PC-9 (cell line): ENCODE data around the gene SIT1. TPM values are rescaled to one million over a fixed set of nuclear protein-coding genes. Genes with fewer than 3 reads are reported as not detected.

ENCODE experiments used
- BruUV-seq: library from RNA; stranded (reverse); fragments of 400-500 nt; replicated peaks from 2 replicates; lab custom pipeline; 2021; lab: Mats Ljungman, UMichigan
- CTCF ChIA-PET: fragments of 300-600 bp; sonication (Branson Sonifier 250); formaldehyde crosslinking; loops from one replicate; lab custom pipeline; 2022; ENCODE audit warnings: antibody characterized with exemption; lab: Charles Lee
- POLR2A ChIA-PET: fragments of 300-600 bp; sonication (Branson Sonifier 250); formaldehyde crosslinking; loops from one replicate; lab custom pipeline; 2022; ENCODE audit warnings: antibody characterized with exemption; ENCODE audit not compliant: unreplicated experiment; lab: Charles Lee
- DNase-seq, 2 experiments: peaks; one replicate each; pipeline versions ENCODE4 v3.0.0 to v3.0.0-alpha.2; 2015 to 2022; ENCODE audit warnings: mixed read lengths in 1 of 2
- H2AFZ ChIP-seq: fragments of 200-600 bp; sonication (generic); 2 replicates; pipeline ENCODE4 v1.8.1; 2017; ENCODE audit warnings: antibody characterized with exemption
- H3F3A ChIP-seq: fragments of 200-600 bp; sonication (generic); 2 replicates; pipeline ENCODE4 v1.8.1; 2017; ENCODE audit warnings: antibody characterized with exemption, mild to moderate bottlenecking, low read depth; ENCODE audit not compliant: insufficient read depth
- H3K27ac ChIP-seq: fragments of 200-600 bp; sonication (generic); 2 replicates; pipeline ENCODE4 v1.6.1; 2016; ENCODE audit warnings: mixed run types
- H3K27me3 ChIP-seq: fragments of 200-600 bp; sonication (generic); 2 replicates; pipeline ENCODE4 v1.6.1; 2016; ENCODE audit warnings: low read depth, mixed run types; ENCODE audit not compliant: insufficient read depth
- H3K36me3 ChIP-seq: fragments of 200-600 bp; sonication (generic); 2 replicates; pipeline ENCODE4 v1.6.1; 2016; ENCODE audit warnings: low read depth, mixed run types
- H3K4me1 ChIP-seq: fragments of 200-600 bp; sonication (generic); replicated peaks from 2 replicates; pipeline ENCODE4 v1.6.1; 2016; ENCODE audit warnings: mixed run types; ENCODE audit not compliant: insufficient read depth
- H3K4me2 ChIP-seq: fragments of 200-600 bp; sonication (generic); 2 replicates; pipeline ENCODE4 v1.6.1; 2017; ENCODE audit warnings: mixed run types
- H3K4me3 ChIP-seq: fragments of 200-600 bp; sonication (generic); 2 replicates; pipeline ENCODE4 v1.6.1; 2016; ENCODE audit warnings: mixed run types
- H3K79me2 ChIP-seq: fragments of 200-600 bp; sonication (generic); 2 replicates; pipeline ENCODE4 v1.6.1; 2017; ENCODE audit warnings: low read depth, mixed run types
- H3K9me2 ChIP-seq: fragments of 200-600 bp; sonication (generic); 2 replicates; pipeline ENCODE4 v1.8.1; 2017; ENCODE audit warnings: mild to moderate bottlenecking; ENCODE audit not compliant: insufficient read depth
- H3K9me3 ChIP-seq: fragments of 200-600 bp; sonication (generic); 2 replicates; pipeline ENCODE4 v1.8.1; 2016; ENCODE audit warnings: low read depth; ENCODE audit not compliant: insufficient read depth
- H4K20me1 ChIP-seq: fragments of 200-600 bp; sonication (generic); 2 replicates; pipeline ENCODE4 v1.8.1; 2017; ENCODE audit not compliant: insufficient read depth
- EZH2 ChIP-seq: fragments of 200-600 bp; sonication (generic); IDR thresholded peaks from 2 replicates; pipeline ENCODE4 v1.8.0; 2017; ENCODE audit warnings: antibody characterized with exemption, low read depth
- intact Hi-C: fragments of 100-400 bp; cut with micrococcal nuclease; formaldehyde crosslinking; loops from one replicate; pipeline ENCODE4 v1.10.0; 2022; ENCODE audit not compliant: unreplicated experiment
- total RNA-seq: library from RNA; stranded (reverse); gene quantifications from 2 replicates; pipeline ENCODE4 v1.2.3, GENCODE V29; 2021
- TF ChIP-seq, protein P1 (sequence below): fragments of 200-600 bp; sonication (generic); conservative IDR thresholded peaks from 2 replicates; pipeline ENCODE4 v1.6.1; 2017; ENCODE audit warnings: mixed run types, antibody characterized with exemption, mild to moderate bottlenecking, moderate library complexity

The SIT1 gene
- total RNA-seq, 1 experiment from 2014 or later = not detected

DNA sequence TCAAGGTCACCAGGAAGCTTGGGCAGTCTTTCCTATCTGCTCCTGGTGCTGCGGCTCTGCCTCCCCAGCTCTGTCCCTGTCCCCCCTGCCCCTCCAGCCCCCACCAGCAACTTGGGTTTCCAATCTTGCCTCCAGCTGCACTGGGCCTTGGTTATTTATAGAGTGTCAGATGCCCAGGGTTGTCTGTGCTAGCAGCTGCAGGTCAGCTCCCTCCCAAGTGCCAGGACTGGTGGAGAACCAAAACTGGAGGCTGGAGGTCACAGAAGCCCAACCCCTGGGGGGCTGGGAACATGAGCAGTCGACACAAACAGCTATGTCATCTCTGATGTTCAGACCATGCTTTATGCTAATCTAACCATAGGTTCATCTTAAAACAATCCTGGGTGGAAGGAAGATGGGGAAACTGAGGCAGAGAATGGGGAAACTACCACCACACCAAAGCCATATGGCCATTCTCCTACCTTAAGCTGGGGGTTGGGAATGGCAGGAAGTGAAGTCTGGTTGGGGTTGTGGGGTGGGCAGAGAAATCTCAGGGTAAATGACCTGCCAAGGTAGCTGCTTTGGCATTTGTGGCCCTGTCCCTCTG, 37.3 kb upstream of the SIT1 start:
- CTCF ChIA-PET = no interaction called here
- H3F3A ChIP-seq = peaks cover 14% of the 10 kb centered on the region; the same call in 1 of the 2 replicates
- no peak for TF ChIP-seq EZH2
- TF ChIP-seq, protein P1, sequence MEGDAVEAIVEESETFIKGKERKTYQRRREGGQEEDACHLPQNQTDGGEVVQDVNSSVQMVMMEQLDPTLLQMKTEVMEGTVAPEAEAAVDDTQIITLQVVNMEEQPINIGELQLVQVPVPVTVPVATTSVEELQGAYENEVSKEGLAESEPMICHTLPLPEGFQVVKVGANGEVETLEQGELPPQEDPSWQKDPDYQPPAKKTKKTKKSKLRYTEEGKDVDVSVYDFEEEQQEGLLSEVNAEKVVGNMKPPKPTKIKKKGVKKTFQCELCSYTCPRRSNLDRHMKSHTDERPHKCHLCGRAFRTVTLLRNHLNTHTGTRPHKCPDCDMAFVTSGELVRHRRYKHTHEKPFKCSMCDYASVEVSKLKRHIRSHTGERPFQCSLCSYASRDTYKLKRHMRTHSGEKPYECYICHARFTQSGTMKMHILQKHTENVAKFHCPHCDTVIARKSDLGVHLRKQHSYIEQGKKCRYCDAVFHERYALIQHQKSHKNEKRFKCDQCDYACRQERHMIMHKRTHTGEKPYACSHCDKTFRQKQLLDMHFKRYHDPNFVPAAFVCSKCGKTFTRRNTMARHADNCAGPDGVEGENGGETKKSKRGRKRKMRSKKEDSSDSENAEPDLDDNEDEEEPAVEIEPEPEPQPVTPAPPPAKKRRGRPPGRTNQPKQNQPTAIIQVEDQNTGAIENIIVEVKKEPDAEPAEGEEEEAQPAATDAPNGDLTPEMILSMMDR = no peak
- no peak for DNase-seq
- H4K20me1 ChIP-seq = no peaks in the 10 kb centered on the region
- no peaks in the 10 kb centered on the region for H3K27me3 ChIP-seq
- H3K79me2 ChIP-seq = no peaks in the 10 kb centered on the region
- H3K4me1 ChIP-seq = peaks cover 21% of the 10 kb centered on the region
- intact Hi-C loops = no loop called here
- H2AFZ ChIP-seq = no peak overlapping the region
- H3K9me3 ChIP-seq = no peaks in the 10 kb centered on the region
- POLR2A ChIA-PET = interaction anchor here (0.6 kb wide), 1 partner anchor 9 kb away, joined by 4 read pairs; no protein-coding TSS in a partner anchor
- H3K27ac ChIP-seq = 0 out of 2 replicates have a peak overlapping the region, but pooled peaks have one; percentile 75
- H3K4me2 ChIP-seq = peak overlapping the region; percentile 74
- H3K36me3 ChIP-seq = no peaks in the 10 kb centered on the region
- H3K4me3 ChIP-seq = no peak overlapping the region
- BruUV-seq = no TSS peak
- H3K9me2 ChIP-seq = no peaks in the 10 kb centered on the region

DNA sequence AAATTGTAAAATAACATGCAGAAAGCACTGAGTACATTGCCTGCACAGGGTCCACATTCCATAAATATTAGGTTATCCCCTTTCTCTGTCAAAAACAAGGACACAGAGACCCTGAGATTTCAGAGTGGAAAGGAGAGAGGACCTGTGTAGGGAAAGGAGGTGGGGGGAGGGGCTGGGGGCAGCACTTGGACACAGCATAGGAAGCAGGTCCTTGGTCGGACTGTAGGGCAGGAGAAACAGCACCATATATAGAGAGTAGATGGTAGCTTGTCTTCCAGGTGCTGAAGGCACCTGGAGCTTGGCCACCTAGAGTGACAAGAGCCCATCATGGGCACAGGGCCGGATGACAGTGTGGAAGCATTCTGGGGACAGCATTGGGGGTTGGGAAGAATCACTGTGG, 36.6 kb upstream of the SIT1 start:
- no peaks in the 10 kb centered on the region for H3K36me3 ChIP-seq
- BruUV-seq = no TSS peak

DNA sequence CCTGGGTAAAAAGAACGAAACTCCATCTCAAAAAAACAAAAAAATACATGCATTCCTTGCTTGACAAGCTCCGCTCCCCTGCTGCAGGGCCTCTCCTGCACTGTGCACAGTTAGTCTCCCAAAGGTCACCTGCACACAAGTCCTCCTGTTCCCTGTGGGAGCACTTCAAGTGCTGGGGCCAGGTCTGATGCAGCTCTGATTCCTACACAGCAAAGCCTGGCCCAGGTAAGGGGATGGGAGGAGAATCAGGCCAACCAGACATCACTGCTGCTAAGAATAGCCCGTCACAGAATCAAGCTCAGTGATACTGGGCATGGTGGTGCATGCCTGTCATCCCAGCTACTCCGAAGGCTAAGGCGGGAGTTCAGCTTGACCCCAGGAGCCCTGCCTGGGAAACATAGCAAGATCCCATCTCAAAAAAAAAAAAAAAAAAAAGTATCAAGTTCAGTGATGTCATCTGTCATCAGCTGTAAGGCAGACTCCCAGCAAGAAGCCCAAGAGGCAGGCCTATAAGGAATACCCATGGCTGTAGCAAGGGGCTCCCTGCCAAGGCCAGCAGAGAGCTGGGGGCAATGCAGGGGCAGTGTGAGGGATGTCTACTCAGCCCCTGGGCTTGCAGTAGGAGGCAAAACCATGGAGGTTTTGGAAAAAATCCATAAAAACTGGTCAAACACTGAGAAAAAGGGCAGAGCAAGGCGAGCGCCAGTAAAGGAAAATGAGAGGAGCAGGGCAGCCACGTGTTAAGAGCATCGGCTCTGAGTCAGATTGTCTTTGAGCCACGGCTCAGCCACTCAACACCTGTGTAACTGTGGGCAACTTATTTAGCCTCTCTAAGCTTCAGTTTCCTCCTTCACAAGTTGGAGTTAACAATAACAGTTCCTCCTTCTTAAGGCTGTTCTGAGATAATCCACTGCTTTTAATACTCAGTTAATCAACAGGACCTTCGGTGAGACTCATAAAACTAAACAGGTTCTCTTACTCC, 35.8 kb upstream of the SIT1 start:
- ChIA-PET POLR2A (interaction anchor here (0.6 kb wide), 1 partner anchor 851 kb away, joined by 3 read pairs; no protein-coding TSS in a partner anchor), CTCF (no interaction called here)
- Histone ChIP-seq H3K36me3 (no peaks in the 10 kb centered on the region), H3K4me2 (no peak overlapping the region), H4K20me1 (no peaks in the 10 kb centered on the region), H2AFZ (no peak overlapping the region), H3K9me3 (no peaks in the 10 kb centered on the region), H3K79me2 (no peaks in the 10 kb centered on the region), H3K27me3 (no peaks in the 10 kb centered on the region), H3K27ac (no peak overlapping the region), H3K4me3 (no peak overlapping the region), H3K4me1 (peaks cover 21% of the 10 kb centered on the region), H3K9me2 (no peaks in the 10 kb centered on the region), H3F3A (peaks cover 14% of the 10 kb centered on the region; the same call in 1 of the 2 replicates)
- intact Hi-C loops = no loop called here
- TF ChIP-seq, protein P1 = no peak
- TF ChIP-seq EZH2 = no peak
- BruUV-seq = no TSS peak
- no peak for DNase-seq

More for the DNA sequence above, 36.6 kb upstream of the SIT1 start:
- no peak overlapping the region for H3K27ac ChIP-seq
- H3K4me1 ChIP-seq = peaks cover 21% of the 10 kb centered on the region
- H3K9me3 ChIP-seq = no peaks in the 10 kb centered on the region
- H2AFZ ChIP-seq = no peak overlapping the region
- ChIA-PET POLR2A (interaction anchor here (0.6 kb wide), 1 partner anchor 852 kb away, joined by 3 read pairs; no protein-coding TSS in a partner anchor), CTCF (no interaction called here)
- peaks cover 14% of the 10 kb centered on the region; the same call in 1 of the 2 replicates for H3F3A ChIP-seq
- no peak overlapping the region for H3K4me3 ChIP-seq
- intact Hi-C loops = no loop called here
- H3K4me2 ChIP-seq = no peak overlapping the region
- H3K27me3 ChIP-seq = no peaks in the 10 kb centered on the region
- TF ChIP-seq EZH2 = no peak
- TF ChIP-seq, protein P1 = no peak
- H3K9me2 ChIP-seq = no peaks in the 10 kb centered on the region
- no peaks in the 10 kb centered on the region for H4K20me1 ChIP-seq
- DNase-seq = no peak
- no peaks in the 10 kb centered on the region for H3K79me2 ChIP-seq
